ENCODE results near the gene DLG1.
A peak's percentile ranks its signal among the peaks of the same experiment; 100 is the strongest.

The DLG1 gene

DNA sequence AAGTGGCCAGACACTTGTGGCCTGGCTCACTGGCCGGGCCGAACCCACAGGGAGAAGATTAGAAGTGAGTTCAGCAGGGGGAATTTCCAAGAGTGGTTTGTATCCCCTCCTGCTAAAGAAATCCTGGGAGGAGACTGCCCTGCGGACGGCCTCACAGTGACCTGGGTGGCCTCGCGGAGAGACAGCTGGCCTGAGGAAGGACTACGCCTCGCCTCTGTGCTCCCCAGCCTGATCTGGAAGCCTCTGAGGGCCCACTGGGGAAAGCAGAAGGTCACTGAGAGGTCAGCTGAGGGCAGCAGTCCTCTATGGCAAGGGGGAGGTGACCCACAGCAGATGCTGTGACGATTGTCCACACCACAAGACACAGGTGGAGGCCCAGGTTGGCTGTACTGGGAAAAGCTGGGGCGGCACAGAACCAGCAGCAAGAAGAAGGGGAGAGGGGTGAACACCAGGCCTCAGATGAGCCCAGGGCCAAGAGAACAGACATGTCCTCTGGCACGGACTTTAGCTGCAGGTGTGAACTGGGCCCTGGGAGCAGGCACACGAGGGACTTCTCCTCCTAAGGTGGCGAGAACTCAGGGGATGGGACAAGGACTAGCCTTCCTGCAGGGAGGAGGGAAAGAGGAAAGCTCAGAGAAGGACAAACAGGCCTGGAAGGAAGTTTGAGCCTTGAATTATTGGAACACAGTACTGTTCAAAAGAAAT lies 37.2 kb upstream of the DLG1 start:
- no peak for DNase-seq (ENCODE audit: low read depth in 1 of 2, low spot score in 1 of 2)
- TF ChIP-seq JUND (IDR thresholded peaks at IDR 0.05; ENCODE audit: low read depth) = no peak
- in situ Hi-C loops (cut with HindIII; ENCODE audit: low pct_unique_long_range_greater_than_20kb, low sequenced_read_pairs) = no loop called here

DNA sequence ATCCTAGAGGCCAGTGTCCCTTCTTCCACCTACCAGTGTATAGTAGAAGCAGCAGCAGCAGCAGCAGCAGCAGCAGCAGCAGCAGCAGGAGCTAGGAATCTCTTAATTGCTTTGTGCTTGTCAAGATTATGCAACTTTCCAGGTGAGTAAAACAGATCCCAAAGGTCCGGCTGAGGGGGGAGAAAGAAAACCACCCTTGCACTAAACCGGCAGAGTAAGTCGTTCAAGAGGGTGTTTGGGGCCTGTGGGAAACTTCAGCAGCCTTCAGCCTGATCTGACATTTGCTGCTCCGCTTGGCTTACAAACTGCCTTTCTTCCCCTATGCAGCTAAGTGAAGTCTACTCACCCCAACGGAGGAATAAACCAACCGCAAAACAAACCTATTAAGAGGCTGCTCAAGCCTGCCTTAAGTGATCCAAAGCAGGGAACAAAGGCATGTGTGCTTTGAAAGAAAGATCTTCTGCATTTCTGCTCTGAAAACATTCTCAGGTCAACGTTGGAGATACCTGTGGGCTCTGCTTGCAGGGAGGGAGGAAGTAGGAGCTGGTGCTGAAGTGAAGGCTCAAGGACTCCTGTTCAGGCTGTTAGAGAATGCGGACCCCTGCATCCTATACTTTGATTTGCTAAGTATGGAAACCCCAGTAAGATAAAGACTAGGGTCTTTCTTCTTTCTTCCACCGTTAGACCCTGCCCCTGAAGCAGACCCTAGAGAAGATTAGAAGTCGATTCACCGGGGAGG lies 35.7 kb upstream of the DLG1 start:
- DNase-seq (ENCODE audit: low read depth in 1 of 2, low spot score in 1 of 2) = peak in 1 of 2 experiments; percentile 64
- TF ChIP-seq JUND (IDR thresholded peaks at IDR 0.05; ENCODE audit: low read depth) = no peak
- in situ Hi-C loops (cut with HindIII; ENCODE audit: low pct_unique_long_range_greater_than_20kb, low sequenced_read_pairs) = no loop called here

DNA sequence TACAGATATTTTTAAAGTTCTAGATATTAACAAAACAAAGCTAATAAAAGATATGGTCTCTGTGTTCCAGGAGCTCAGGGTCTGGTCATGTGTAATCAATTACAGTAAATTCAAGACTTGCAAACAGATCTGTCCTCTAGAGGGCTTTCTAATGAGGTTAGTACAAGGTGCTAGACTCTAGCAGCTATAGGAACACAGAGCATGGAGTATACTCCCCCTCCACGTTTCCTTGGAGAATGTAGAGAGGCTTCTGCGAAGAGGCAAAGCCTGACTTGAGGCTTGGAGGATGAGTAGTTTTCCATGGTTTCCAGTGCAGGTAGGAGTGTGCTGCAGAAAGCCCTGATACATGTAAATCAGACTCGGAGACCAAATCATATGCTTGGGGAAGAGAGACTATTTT lies 32.7 kb upstream of the DLG1 start:
- DNase-seq (ENCODE audit: low read depth in 1 of 2, low spot score in 1 of 2) = peak; percentile 66 to 70
- TF ChIP-seq JUND (IDR thresholded peaks at IDR 0.05; ENCODE audit: low read depth) = no peak
- in situ Hi-C loops (cut with HindIII; ENCODE audit: low pct_unique_long_range_greater_than_20kb, low sequenced_read_pairs) = no loop called here

DNA sequence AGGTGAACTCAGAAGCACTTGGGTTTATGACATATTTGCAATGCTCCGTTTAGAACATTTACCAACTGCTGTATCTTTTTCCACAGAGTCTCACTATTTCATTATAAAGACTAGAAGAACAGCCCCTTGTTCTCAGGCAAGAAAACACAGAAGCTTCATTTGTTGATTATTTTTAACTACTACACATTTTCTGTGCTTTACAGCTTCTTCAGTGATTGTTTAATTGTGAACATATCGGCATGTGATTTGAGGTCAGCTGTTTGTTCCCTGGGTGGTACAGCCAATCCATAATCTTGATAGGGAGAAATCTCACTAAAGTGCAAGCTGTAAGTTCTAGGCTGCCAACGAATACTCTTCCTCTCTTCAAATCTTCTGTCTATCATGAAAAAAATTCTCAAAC lies 31.0 kb upstream of the DLG1 start:
- in situ Hi-C loops (cut with HindIII; ENCODE audit: low pct_unique_long_range_greater_than_20kb, low sequenced_read_pairs) = no loop called here
- no peak for DNase-seq (ENCODE audit: low read depth in 1 of 2, low spot score in 1 of 2)
- TF ChIP-seq JUND (IDR thresholded peaks at IDR 0.05; ENCODE audit: low read depth) = no peak

DNA sequence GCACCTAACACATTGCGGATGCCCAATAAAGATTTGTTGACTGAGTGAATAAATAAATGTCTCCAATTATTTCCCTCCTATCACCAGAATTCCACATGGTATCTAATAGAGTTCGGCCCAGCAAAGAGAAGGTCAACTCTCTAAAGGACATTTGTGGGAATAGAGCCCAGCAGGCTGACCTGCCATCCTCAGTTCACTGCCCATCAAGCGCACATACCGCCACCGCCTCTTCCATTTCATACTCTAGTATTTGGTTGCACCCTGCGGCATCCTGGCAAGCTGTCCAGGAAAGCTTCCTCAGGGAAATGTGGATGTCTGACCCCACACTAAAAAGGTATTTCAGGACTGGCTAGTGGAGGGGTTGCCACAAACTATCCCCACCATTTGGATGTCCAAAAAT lies 29.8 kb upstream of the DLG1 start:
- TF ChIP-seq JUND (IDR thresholded peaks at IDR 0.05; ENCODE audit: low read depth) = no peak
- no peak for DNase-seq (ENCODE audit: low read depth in 1 of 2, low spot score in 1 of 2)
- in situ Hi-C loops (cut with HindIII; ENCODE audit: low pct_unique_long_range_greater_than_20kb, low sequenced_read_pairs) = no loop called here

DNA sequence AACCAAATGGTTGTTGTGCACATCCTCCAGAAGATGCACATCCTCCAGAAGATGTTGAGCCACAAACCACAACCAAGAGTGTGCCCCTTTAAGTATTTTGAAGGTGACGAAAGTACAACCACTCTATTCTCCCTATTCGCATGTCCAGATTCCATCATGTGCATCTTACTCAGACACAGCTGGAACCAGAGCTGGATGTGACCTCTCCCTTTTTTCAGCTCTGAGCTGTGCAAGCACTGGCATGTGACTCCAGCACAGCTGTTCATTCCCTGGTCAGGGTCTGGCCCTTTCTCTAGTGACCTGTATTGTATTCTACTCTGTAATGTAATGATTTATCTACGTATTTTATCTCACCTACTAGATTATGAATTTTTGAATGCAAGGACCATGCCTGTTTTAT lies 29.3 kb upstream of the DLG1 start:
- no peak for DNase-seq (ENCODE audit: low read depth in 1 of 2, low spot score in 1 of 2)
- TF ChIP-seq JUND (IDR thresholded peaks at IDR 0.05; ENCODE audit: low read depth) = no peak
- in situ Hi-C loops (cut with HindIII; ENCODE audit: low pct_unique_long_range_greater_than_20kb, low sequenced_read_pairs) = no loop called here

DNA sequence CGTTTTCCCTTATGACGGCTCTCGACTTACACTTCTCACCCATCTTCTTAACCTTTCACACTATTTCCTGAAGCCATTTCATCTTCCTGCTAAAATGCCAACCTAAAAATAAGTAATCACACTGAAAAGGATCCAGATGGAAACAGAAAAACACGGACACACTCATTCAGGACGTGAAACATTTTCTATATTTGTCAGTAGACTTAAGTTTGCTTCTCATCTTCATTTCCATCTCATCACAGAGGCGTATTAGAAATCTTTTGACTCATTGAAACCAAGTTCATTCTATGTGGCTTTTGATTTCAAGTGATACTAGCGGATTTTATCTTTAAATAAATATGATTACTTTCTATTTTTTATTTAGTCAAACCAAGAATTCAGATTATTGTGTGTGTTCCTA lies 27.4 kb upstream of the DLG1 start:
- TF ChIP-seq JUND (IDR thresholded peaks at IDR 0.05; ENCODE audit: low read depth) = no peak
- no peak for DNase-seq (ENCODE audit: low read depth in 1 of 2, low spot score in 1 of 2)
- in situ Hi-C loops (cut with HindIII; ENCODE audit: low pct_unique_long_range_greater_than_20kb, low sequenced_read_pairs) = no loop called here

DNA sequence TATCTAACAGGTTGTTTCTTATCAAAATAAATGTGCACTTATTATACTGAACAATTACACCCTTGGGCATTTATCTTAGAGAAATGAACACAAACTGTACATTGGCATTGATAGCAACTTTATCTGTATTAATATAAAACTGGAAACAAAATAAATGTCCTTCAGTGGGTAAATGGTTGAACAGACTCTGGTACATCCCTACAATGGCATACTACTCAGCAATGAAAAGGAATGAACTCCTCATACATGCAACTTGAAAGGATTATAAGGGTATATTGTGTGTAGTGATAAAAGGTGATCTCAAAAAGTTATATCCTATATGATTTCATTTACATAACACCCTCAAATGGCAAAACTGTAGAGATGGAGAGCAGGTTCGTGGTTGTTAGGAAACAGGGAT lies 23.7 kb upstream of the DLG1 start:
- in situ Hi-C loops (cut with HindIII; ENCODE audit: low pct_unique_long_range_greater_than_20kb, low sequenced_read_pairs) = no loop called here
- TF ChIP-seq JUND (IDR thresholded peaks at IDR 0.05; ENCODE audit: low read depth) = no peak
- no peak for DNase-seq (ENCODE audit: low read depth in 1 of 2, low spot score in 1 of 2)

DNA sequence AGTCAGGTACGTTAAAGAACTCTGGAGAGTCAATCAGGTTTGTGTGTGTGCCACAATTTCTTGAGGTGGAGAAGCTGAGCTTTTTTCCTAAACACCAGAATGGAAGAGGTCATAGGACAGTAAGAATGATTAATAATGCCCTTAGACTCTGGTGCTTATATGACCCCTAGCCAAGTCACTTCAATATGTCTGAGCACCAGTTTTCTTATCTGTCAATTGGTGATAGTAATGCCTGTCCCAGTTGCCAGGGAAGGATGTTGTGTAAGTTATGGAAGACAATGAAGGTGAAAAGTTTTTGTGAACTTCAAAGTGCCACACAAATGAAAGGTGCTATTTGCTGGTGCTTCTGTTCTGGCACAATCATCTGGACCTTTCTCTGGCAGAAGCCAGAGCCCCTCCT lies 22.2 kb upstream of the DLG1 start:
- in situ Hi-C loops (cut with HindIII; ENCODE audit: low pct_unique_long_range_greater_than_20kb, low sequenced_read_pairs) = no loop called here
- no peak for TF ChIP-seq JUND (IDR thresholded peaks at IDR 0.05; ENCODE audit: low read depth)
- no peak for DNase-seq (ENCODE audit: low read depth in 1 of 2, low spot score in 1 of 2)

DNA sequence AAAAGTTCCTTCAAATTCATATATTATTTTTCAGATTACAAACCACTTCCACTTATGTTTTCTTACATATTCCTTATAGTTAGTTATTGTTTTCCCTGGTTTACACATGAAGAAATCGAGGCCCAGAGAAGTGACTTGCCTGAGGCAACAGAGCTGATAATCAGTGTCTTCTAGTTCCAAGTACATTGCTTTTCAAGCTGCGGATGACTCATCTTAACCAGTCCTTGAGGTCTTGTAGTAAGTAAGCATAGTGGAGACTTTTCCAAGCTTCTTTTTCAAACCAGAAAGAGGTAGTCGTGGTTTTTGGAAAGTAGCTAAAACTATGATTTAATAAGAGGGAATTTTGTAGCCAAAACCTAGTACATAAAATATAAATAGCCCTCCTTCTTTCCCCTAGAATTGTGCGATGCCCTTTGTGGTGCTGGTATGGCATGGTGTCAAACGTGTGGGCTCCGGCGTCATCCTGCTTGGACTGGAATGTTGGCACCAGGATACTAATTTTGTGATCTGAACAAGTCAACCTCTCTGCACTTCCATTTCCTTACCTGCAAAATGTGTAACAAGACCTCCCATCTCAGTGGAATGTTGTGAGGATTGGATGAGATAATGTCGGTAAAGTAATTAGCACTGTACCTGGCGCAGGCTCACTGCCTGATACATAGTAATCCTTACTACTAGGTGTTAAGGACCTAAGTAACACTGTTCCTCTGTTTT lies 19.0 kb upstream of the DLG1 start:
- DNase-seq (ENCODE audit: low read depth in 1 of 2, low spot score in 1 of 2) = peak in 1 of 2 experiments; percentile 58
- TF ChIP-seq JUND (IDR thresholded peaks at IDR 0.05; ENCODE audit: low read depth) = peak; percentile 35; the same call in 1 of the 2 replicates
- in situ Hi-C loops (cut with HindIII; ENCODE audit: low pct_unique_long_range_greater_than_20kb, low sequenced_read_pairs) = no loop called here

DNA sequence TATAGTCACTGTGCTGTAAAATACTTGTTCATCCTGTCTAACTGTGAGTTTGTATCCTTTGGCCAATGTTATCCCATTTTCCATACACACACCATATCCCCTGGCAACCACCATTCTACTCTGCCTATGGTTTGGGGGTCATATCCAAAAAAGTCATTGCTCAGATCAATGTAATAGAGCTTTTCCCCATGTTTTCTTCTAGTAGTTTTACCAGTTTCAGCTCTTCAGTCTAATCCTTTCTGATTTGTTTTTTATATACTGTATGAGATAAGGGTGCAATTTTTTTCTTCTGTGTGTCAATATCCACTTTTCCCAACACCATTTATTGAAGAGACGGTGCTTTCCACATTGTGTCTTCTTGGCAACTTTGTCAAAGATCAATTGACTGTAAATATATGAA lies 14.0 kb upstream of the DLG1 start:
- in situ Hi-C loops (cut with HindIII; ENCODE audit: low pct_unique_long_range_greater_than_20kb, low sequenced_read_pairs) = no loop called here
- no peak for DNase-seq (ENCODE audit: low read depth in 1 of 2, low spot score in 1 of 2)
- no peak for TF ChIP-seq JUND (IDR thresholded peaks at IDR 0.05; ENCODE audit: low read depth)

DNA sequence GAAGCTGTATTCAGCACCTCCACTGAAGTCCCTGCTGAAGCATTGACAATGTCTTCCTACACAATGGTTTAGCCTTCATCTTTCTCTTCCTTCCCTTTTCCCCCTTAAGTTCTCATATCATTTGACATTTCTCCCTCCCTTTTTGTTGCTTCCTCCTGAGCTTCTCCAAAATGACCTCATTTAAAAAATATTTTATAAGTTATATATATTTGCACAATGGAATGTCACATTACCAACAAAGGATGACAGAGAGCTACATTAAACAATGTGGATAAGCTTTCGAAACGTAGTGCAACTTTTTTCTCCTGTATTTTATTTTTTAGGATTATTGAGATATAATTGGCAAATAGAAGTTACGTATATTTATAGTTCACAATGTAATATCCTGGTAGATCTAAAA lies 13.2 kb upstream of the DLG1 start:
- DNase-seq (ENCODE audit: low read depth in 1 of 2, low spot score in 1 of 2) = no peak
- TF ChIP-seq JUND (IDR thresholded peaks at IDR 0.05; ENCODE audit: low read depth) = no peak
- in situ Hi-C loops (cut with HindIII; ENCODE audit: low pct_unique_long_range_greater_than_20kb, low sequenced_read_pairs) = no loop called here
